NK-92 (cell line): ENCODE data around the gene TIAM2.
"Not testable (repeated sequence)": the region's sequence is repeated elsewhere in the genome, so short reads cannot be mapped to it uniquely, and the experiment has no call there.

Experiments used
- DNase-seq: peaks from one replicate; lab custom pipeline; 2025; ENCODE audit not compliant: unreplicated experiment; lab: John Stamatoyannopoulos, UW

Gene TIAM2

DNA sequence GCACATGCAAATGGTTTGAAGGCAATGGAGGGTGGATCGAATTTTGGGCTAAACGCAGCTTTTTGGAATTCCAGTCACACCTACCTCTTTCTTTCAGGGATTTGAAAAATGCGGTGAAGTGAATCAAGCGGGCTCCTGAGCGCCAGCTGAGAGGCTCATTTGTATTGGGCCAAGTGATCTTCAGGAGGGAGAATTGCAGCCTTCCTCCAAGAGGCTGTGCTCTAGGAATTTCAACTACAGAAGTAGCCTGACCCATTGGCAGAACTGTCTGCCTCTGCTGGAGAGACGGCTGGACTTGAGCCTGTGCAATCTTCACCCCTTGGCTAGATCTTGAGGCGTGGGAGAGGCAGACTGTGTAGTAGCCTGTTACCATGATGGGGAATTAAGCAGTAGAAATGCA lies 5.7 kb upstream of the TIAM2 start:
- DNase-seq, result no peak

DNA sequence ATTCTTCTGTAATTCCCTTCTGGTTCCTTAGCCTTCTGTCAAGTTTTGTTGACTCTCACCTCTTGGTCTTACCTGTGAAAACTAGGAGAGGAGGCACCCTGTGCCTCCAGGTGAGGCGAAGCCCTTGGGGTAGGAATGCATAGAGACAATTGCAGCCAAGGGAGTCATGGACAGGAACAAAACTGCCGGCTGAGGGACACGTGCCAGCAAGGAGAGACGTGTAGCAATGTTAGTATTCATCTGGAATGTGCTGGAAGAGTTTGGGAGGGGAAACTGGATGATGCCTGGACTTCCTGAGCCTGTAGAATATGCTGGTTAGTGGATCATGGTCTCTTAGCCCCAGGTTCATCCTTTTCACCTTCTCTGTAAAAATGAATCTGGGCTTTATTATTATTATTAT lies 3.9 kb upstream of the TIAM2 start:
- no peak for DNase-seq

DNA sequence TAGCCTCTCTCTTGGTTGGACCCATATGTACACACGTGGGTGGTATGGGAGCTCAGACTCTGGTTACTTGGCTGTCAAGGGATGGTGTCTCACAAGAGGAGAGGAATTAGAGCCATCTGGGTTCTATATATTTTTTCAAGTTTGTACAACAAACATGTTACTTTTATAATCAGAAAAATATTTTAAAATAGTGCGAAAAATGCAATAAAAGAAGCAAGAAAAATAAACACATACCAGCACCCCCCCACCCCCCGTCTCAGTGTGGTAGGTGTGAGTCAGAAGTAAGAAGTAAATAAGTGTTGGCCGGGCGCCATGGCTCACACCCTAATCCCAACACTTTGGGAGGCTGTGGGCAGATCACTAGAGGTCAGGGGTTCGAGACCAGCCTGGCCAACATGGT lies 2.1 kb upstream of the TIAM2 start:
- DNase-seq, result no peak

DNA sequence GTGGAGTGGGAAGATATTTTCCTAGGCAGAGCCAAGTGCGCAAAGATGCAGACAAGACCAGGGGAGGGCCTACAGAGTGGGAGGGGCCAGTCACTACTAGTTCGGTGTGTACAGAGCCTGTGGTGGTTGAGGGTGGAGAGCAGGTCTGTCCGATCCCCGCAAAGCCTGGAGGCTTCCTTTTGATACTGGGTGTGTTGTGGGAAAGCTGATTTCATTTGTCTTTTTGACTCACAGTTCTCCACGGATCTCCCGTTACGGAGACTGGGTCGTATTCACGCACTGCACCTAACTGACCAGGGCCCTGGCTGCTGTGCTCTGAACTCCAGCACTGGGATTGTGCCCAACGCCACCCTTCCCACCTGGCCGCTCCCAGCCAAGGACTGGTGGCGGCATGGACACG lies 1.4 kb upstream of the TIAM2 start:
- DNase-seq, result no peak

GRCh38 chr6:154994836-154995253 lies 270 bp upstream of the TIAM2 start:
- no peak for DNase-seq

DNA sequence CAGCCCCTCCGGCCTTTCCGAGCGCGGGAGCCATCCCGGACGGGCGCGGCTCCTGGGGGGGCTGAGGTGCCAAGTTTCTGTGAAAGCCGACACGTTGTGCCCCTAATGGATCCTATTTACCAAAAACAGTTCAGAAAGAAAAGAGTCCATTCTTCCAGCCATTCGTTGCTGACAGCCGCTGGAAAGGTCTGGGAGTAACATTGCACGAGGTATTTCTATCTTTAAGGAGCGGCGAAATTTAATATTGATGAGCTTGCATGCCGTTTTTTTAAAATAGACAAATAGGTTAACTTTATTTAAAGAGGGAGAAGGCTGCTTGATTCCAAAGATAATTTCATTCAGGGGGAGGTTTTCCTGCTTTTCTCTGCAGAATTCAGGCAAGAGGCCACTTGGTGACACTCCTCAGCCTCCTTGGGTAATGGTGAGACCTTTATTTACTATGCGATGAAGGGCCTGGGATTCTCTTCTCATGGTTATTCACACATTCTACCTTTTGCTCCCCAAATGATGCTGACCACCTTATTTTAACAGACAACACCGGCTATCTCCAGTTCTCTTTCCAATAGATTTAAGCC lies 988 bp downstream of the TIAM2 start:
- no peak for DNase-seq

- no peak for DNase-seq
These were observed 1.8 kb downstream of the TIAM2 start for GRCh38 chr6:154996841-154997311.

DNA sequence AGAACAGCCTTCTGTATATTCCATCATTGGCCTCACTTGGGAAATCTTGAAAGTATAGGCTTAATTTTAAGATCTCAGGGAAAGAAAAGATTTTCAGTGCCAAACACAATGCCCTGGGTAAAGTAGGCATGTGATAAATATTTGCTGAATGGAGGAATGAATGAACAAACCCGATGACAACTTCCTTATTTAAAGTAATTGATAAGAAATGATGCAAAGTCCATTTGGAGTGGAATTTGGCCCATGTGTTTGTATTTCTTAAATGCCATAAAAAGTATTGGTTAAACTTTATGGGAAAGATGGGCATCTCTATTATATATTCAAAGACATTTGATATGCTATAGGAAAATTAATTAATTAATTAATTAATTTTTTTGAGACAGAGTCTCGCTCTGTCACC lies 3.7 kb downstream of the TIAM2 start:
- DNase-seq, result no peak

- no peak for DNase-seq
These were observed 6.4 kb downstream of the TIAM2 start for GRCh38 chr6:155001482-155001881.

GRCh38 chr6:155001934-155002333 lies 6.8 kb downstream of the TIAM2 start:
- DNase-seq, result no peak

DNA sequence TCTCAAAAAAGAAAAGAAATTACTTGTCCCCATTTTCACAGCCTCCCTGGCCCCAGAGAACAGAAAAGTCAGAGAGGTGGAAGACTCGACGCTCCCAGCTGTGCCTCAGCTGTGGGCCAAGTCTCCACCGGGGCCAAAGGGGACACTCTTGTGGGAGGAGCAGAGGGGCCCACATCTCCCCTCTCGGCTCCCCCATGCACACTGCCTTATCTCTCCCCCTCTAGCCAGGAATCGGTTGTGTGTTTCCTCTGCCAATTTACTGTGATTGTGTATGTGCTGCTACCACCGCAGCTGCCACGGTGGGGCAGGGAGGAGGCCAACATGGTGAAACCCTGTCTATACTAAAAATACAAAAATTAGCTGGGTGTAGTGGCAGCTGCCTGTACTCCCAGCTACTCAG lies 8.4 kb downstream of the TIAM2 start:
- DNase-seq, result no peak

GRCh38 chr6:155004017-155004416 lies 8.9 kb downstream of the TIAM2 start:
- no peak for DNase-seq

DNA sequence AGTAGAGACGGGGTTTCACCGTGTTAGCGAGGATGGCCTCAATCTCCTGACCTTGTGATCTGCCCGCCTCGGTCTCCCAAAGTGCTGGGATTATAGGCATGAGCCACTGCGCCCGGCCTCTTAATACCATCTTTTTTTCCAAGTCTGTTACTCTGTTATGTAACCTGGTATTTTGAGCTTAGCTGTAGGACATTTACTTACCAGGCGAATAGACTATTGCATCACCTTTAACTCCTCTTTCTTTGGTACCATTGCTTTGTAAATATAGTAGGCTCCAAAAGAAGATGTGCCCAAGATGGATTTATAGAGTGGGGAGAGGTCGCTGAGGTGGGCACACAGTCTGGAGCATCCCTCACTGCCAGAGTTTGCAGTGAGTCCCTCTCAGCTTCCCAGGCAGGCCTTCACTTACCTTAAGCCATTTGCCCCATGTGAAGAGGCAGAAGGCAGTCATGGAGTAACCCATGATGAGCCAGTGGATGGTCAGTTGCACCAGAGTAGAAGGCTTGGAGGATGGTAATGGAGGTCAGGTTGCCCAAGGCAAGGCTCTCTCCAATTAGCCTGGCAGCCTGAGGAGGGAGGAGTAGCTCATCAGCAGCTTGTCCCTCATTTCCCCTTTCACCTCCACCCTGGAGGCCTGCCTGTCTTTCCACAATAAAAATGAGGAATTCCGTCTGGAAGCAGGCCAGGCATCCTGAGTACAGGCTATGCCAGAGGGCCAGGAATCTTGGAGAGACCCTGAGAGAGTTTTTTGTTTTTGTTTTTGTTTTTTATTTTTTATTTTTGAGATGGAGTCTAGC lies 9.7 kb downstream of the TIAM2 start:
- no peak for DNase-seq

DNA sequence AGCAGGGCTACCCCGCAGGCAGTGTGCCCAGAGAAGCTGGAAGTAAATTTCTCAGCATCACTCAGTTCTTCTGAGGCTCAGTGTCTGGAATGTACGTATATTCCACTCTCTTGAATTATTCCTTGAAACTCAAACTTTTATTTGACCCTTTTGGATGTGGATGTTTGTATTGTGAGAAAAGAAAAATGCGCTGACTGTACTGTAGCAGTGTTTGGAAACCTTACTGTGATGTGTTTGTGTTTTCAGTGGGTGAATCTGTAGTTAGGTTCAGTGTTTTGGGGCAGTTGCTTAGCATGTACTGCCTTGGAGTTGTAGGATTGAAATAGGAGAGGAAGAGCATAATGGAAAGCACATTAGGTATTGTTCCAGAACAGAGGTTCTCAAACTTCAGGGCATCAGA lies 13.5 kb downstream of the TIAM2 start:
- no peak for DNase-seq

DNA sequence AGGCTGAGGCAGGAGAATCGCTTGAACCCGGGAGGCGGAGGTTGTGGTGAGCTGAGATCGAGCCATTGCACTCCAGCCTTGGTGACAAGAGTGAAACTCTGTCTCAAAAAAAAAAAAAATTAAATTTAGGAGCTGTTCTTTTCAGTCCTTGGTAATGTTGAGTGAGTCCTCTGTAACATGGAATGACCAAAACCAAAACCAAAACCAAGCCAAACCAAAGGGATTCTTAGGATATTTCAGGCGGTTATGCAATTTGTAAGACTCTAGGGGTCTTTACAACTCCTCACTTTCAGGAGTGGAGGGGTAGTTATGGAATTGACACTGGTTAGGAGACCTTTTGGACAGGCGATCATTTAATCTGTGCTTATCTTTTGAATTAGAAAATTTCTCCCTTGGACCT lies 15.8 kb downstream of the TIAM2 start:
- no peak for DNase-seq

DNA sequence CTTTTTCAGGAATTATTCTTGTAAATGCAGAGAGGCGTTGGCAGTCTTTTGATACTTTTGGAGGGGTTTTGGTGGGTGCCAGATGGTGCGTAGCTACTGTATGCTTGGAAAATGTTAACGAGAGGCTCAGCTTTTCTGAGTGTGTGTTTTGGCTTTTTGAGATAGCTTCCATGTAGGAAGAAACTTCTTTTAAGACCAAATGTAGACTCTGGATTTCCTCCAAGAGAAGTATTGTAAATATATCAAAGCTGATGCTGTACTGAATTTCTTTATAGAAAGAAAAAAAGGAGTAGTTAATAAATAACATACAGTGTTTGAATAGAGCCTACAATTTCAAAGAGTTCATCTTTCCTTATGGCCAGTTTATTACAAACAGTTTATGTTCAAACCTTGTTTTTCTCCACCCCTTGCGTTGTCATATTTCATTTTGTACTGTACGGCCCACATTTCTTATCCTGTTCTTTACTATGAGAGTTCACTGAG lies 16.7 kb downstream of the TIAM2 start:
- DNase-seq, result no peak

DNA sequence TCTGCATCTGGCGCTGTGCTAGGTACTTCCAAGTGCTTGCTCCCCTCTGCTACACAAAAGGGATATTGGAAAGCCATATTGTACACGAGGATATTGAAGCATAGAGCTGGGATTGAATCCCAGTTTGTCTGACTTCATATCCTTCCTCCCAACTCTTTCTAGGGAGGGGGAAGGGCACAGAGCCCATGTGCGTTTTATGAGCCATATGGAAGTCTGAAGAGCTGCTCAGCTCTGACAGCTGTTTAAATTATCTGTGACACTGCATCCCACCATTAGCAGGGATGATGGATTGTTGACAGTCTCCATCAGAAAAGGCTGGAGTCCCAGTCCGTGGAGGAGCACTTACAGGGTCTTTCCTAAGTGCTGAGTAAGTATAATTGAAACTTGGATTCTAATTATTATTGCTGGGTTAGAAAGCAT lies 18.4 kb downstream of the TIAM2 start:
- DNase-seq, result no peak

DNA sequence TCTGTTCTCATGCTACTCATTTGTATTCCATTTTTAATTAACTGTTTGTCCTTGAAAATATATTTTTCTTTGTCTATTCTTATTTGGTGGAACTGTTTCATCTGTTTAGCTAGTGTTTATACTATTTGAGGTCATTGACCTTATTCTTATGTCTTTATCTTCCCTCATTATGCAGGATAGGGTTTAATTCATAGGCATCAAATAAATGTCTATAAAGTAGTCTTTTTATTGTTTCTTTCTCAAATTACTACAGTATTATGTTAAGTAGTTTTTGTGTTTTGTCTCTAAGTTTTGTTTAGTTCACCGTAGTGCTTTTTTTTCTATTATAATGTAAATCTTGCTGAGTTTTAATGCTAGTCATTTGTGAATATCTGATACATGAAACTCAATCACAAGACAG lies 19.0 kb downstream of the TIAM2 start:
- no peak for DNase-seq

DNA sequence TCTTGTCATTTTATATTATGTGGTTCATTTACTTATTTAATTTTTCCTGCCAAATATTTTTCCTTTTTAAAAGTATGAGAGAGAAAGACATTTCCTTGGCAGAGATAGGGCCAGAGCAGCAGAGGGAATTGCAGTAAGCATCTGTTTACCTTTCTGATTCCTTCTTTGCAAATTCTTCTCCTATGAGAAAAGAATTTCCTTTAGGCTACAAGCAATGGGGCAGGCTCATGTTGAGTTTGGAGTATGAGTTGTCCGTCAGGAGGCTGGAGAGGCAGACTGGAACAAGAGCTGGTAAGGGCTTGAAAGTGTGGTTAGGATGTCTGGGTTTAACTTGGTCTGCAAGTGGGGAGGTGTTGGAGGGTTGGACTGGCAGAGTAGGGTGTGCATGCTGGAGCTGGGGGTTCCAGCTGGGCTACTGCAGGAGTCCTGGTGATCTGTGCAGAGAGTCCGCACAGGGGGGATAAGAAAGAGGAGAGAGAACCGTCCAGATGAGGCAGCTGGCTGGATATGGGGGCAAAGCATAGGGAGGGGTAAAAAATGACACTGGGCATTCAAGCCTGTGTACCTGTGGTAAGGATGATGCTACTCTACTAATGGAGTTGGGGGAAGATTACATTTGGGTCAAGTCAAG lies 19.7 kb downstream of the TIAM2 start:
- DNase-seq, result no peak

- DNase-seq, result not testable (repeated sequence)
These were observed 23.3 kb downstream of the TIAM2 start for GRCh38 chr6:155018415-155018814.

- no peak for DNase-seq
These were observed 26.6 kb downstream of the TIAM2 start for GRCh38 chr6:155021680-155022079.

DNA sequence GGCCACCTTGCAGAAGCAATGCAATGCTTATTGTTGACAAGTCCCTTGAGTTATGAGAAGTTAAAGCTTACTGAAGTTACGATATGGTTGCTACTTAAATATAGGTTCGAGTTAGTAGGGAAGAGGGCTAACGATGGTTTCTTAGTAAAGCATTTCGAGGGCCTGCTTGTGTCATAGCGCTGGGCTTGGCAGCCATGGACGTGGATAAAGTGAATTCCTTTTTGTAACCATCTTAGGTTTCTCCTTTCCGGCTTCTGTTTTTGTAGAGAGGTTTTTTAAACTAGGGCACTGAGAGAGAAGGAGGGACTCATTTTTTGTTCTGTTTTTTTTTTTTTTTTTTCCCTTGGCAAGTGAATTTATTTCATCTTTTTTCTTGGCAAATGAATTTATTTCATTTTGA lies 27.6 kb downstream of the TIAM2 start:
- no peak for DNase-seq
